ENCODE measurements around the gene ZC3H7B. TPM values are rescaled to one million over a fixed set of nuclear protein-coding genes. Genes with fewer than 3 reads are reported as not detected.

ZC3H7B gene
- total and polyA plus RNA-seq, 2 donors from 2014 or later: 28.3 to 68.6 TPM

DNA sequence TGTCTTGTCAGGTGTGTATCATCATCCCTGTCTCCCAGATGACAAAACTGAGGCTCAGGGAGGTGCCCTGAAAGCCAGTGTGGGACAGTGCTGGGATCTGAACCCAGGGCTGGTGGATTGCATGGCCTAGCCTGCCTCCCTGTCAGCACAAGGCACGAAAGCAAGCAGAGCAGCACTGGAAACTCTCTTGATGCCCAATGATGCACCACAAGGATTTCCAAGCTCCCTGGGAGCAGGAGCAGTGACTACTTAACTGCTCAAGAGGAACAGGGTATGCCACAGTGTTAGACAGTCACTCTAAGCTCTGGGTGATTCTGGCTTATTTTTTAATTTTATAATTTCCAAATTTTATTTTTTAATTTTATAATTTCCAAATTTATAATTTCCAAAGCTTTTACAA lies 9.0 kb downstream of the ZC3H7B start:
- Histone ChIP-seq H3K27me3 (ENCODE audit: control insufficient read depth, insufficient read depth, low read length) (no peaks in the 10 kb centered on the region), H3K27ac (ENCODE audit: low read depth in 2 of 2, low read length in 2 of 2) (no peak overlapping the region), H3K9me3 (ENCODE audit: control insufficient read depth in 2 of 3, insufficient read depth in 1 of 3, low read length in 3 of 3) (no peaks in the 10 kb centered on the region), H3K4me3 (ENCODE audit: low read length in 3 of 3) (no peak overlapping the region), H3K9ac (ENCODE audit: low read length in 3 of 3) (no peak overlapping the region), H3K4me1 (ENCODE audit: control insufficient read depth in 2 of 3, insufficient read depth in 2 of 3, low read depth in 1 of 3, low read length in 3 of 3) (peaks cover 0 to 17% (median 11%) of the 10 kb centered on the region in 3 donors), H3K36me3 (ENCODE audit: control insufficient read depth in 2 of 3, insufficient read depth in 3 of 3, low read length in 3 of 3) (no peaks in the 10 kb centered on the region)
- DNase-seq (no peak), FAIRE-seq (no peak)
- TF ChIP-seq, protein P1, sequence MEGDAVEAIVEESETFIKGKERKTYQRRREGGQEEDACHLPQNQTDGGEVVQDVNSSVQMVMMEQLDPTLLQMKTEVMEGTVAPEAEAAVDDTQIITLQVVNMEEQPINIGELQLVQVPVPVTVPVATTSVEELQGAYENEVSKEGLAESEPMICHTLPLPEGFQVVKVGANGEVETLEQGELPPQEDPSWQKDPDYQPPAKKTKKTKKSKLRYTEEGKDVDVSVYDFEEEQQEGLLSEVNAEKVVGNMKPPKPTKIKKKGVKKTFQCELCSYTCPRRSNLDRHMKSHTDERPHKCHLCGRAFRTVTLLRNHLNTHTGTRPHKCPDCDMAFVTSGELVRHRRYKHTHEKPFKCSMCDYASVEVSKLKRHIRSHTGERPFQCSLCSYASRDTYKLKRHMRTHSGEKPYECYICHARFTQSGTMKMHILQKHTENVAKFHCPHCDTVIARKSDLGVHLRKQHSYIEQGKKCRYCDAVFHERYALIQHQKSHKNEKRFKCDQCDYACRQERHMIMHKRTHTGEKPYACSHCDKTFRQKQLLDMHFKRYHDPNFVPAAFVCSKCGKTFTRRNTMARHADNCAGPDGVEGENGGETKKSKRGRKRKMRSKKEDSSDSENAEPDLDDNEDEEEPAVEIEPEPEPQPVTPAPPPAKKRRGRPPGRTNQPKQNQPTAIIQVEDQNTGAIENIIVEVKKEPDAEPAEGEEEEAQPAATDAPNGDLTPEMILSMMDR (IDR thresholded peaks at IDR 0.05; ENCODE audit: borderline replicate concordance, extremely low read depth, insufficient read depth): no peak
- intact Hi-C loops (cut with DNase I): no loop called here

DNA sequence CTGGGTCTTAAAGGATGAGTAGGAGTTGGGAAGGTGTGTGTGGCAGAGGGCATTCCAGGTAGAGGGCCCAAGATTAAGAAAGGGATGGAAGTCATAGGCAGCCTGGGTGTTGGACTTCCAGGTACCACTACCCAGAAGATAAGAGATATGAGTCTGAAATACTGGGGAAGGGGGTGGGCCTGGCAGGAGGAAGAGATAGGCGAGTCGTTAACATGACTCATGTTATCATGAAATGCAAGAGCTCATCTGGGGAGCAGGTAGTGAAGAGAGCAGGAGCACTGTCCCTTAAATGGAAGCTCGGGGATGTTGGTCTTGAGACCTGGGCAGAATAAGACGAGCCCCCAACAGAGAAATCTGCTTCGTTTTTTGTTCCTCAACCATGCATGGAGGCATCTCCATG lies 10.2 kb downstream of the ZC3H7B start:
- intact Hi-C loops (cut with DNase I): no loop called here
- Histone ChIP-seq H3K4me3 (ENCODE audit: low read length in 3 of 3) (no peak overlapping the region), H3K36me3 (ENCODE audit: control insufficient read depth in 2 of 3, insufficient read depth in 3 of 3, low read length in 3 of 3) (no peaks in the 10 kb centered on the region), H3K27me3 (ENCODE audit: control insufficient read depth, insufficient read depth, low read length) (no peaks in the 10 kb centered on the region), H3K9me3 (ENCODE audit: control insufficient read depth in 2 of 3, insufficient read depth in 1 of 3, low read length in 3 of 3) (no peaks in the 10 kb centered on the region), H3K27ac (ENCODE audit: low read depth in 2 of 2, low read length in 2 of 2) (no peak overlapping the region), H3K9ac (ENCODE audit: low read length in 3 of 3) (no peak overlapping the region), H3K4me1 (ENCODE audit: control insufficient read depth in 2 of 3, insufficient read depth in 2 of 3, low read depth in 1 of 3, low read length in 3 of 3) (peaks cover 0 to 17% (median 11%) of the 10 kb centered on the region in 3 donors)
- no peak for DNase-seq
- no peak for FAIRE-seq
- TF ChIP-seq, protein P1 (IDR thresholded peaks at IDR 0.05; ENCODE audit: borderline replicate concordance, extremely low read depth, insufficient read depth): no peak

DNA sequence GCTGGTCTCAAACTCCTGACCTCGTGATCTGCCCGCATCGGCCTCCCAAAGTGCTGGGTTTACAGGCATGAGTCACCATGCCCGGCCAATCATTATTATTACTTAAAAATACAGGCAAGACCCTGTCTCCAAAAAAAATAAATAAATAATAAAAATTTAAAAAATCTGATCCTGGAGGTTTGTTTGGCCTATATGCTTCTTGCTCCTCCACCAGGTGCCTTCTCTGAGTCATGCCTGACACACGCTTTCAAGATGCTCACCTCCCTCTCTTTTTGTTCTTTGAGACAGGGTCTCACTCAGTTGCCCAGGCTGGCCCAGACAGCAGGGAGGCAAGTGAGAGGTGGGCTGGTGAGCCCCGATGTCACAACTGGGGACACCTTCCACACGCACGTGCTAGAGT lies 13.5 kb downstream of the ZC3H7B start:
- Histone ChIP-seq H3K27ac (ENCODE audit: low read depth in 2 of 2, low read length in 2 of 2) (no peak overlapping the region), H3K9me3 (ENCODE audit: control insufficient read depth in 2 of 3, insufficient read depth in 1 of 3, low read length in 3 of 3) (no peaks in the 10 kb centered on the region), H3K9ac (ENCODE audit: low read length in 3 of 3) (no peak overlapping the region), H3K4me3 (ENCODE audit: low read length in 3 of 3) (no peak overlapping the region), H3K36me3 (ENCODE audit: control insufficient read depth in 2 of 3, insufficient read depth in 3 of 3, low read length in 3 of 3) (no peaks in the 10 kb centered on the region), H3K27me3 (ENCODE audit: control insufficient read depth, insufficient read depth, low read length) (no peaks in the 10 kb centered on the region), H3K4me1 (ENCODE audit: control insufficient read depth in 2 of 3, insufficient read depth in 2 of 3, low read depth in 1 of 3, low read length in 3 of 3) (no peaks in the 10 kb centered on the region)
- intact Hi-C loops (cut with DNase I): no loop called here
- FAIRE-seq (no peak), DNase-seq (no peak)
- TF ChIP-seq, protein P1 (IDR thresholded peaks at IDR 0.05; ENCODE audit: borderline replicate concordance, extremely low read depth, insufficient read depth): no peak

DNA sequence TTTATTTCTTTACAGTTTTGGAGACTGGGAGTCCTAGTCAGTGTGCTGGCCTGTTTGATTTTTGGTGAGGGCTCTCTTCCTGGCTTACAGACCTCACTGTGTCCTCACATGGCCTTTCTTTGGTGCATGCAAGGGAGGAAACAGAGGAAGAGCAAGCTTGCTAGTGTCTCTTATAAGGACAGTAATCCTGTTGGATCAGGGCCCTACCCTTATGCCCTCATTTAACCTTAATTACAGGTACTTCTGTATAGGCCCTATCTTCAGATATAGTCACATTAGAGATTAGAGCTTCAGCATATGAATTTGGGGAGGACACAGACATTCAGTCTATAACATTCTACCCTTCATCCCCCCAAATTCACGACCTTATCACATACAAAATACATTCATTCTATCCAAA lies 14.3 kb downstream of the ZC3H7B start:
- TF ChIP-seq, protein P1 (IDR thresholded peaks at IDR 0.05; ENCODE audit: borderline replicate concordance, extremely low read depth, insufficient read depth): no peak
- FAIRE-seq: no peak
- H3K27me3 ChIP-seq (ENCODE audit: control insufficient read depth, insufficient read depth, low read length): no peaks in the 10 kb centered on the region
- H3K4me3 ChIP-seq (ENCODE audit: low read length in 3 of 3): no peak overlapping the region
- H3K36me3 ChIP-seq (ENCODE audit: control insufficient read depth in 2 of 3, insufficient read depth in 3 of 3, low read length in 3 of 3): no peaks in the 10 kb centered on the region
- H3K4me1 ChIP-seq (ENCODE audit: control insufficient read depth in 2 of 3, insufficient read depth in 2 of 3, low read depth in 1 of 3, low read length in 3 of 3): no peaks in the 10 kb centered on the region
- H3K9me3 ChIP-seq (ENCODE audit: control insufficient read depth in 2 of 3, insufficient read depth in 1 of 3, low read length in 3 of 3): no peaks in the 10 kb centered on the region
- DNase-seq: no peak
- no peak overlapping the region for H3K27ac ChIP-seq (ENCODE audit: low read depth in 2 of 2, low read length in 2 of 2)
- H3K9ac ChIP-seq (ENCODE audit: low read length in 3 of 3): no peak overlapping the region
- intact Hi-C loops (cut with DNase I): no loop called here
